ENCODE measurements around the gene SEZ6L.

SEZ6L gene

DNA sequence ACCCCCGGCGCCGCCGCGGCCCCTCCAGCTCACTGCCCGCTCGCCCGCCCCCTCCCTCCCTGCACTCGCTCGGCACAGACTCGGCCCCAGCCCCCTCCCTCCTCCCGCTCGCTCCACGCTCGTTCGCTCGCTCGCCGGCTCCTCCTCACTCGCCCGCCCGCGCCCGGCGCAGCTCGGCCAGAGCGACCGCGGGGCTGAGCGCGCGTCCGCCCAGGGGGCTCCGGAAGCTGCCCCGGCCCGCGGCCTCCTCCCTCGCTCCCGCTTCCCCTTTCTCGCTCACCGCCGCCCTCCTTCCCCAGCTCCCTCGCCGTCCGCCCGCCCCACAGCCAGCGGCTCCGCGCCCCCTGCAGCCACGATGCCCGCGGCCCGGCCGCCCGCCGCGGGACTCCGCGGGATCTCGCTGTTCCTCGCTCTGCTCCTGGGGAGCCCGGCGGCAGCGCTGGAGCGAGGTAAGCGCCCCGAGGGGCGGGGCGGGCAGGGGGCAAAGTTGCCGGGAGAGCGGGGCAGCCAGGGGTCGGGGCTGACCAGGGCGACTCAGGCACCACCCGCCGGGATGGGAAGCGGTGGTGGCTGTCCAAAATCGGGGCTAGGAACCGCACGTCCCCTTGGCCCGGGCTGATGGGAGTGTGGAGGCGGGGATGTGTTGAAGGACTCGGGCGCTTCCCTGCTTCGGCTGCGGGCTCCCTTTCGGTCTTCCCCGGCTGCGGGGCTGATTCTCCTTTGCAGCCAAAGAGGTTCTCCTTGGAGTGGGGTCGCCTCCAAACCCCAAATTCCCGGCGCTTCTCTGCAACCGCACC is at the start of gene SEZ6L:
Gene SEZ6L, plus strand, starts transcription at position 148 of the 797 bp plus-strand sequence. Its CDS starts 208 bp downstream, at position 356.
- in situ Hi-C loops (cut with HindIII; ENCODE audit: low sequenced_read_pairs): no loop called here

DNA sequence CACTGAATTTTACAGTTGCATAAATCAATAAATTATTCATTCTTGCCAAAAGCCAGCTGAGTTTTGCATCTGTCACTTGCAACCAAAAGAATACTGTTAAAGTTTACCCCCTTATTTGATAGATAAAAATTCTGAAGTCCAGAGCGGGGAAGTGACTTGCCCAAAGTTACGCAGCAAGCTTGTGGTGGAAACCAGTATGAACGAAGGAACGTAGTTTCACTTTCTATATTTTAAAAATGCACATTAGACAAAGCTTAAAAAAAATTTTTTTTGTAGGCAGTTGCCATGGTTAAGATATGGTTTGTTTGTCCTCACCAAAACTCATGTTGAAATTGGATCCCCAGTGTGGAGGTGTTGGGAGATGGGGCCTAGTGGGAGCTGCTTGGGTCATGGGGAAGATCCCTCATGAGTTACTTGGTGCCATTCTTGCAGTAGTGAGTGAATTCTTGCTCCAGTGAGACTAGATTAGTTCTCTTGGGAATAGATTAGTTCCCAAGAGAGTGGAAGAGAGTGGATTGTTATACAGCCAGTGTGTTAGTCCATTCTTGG is 46.3 kb upstream of the SEZ6L start:
- in situ Hi-C loops (cut with HindIII; ENCODE audit: low sequenced_read_pairs): no loop called here

DNA sequence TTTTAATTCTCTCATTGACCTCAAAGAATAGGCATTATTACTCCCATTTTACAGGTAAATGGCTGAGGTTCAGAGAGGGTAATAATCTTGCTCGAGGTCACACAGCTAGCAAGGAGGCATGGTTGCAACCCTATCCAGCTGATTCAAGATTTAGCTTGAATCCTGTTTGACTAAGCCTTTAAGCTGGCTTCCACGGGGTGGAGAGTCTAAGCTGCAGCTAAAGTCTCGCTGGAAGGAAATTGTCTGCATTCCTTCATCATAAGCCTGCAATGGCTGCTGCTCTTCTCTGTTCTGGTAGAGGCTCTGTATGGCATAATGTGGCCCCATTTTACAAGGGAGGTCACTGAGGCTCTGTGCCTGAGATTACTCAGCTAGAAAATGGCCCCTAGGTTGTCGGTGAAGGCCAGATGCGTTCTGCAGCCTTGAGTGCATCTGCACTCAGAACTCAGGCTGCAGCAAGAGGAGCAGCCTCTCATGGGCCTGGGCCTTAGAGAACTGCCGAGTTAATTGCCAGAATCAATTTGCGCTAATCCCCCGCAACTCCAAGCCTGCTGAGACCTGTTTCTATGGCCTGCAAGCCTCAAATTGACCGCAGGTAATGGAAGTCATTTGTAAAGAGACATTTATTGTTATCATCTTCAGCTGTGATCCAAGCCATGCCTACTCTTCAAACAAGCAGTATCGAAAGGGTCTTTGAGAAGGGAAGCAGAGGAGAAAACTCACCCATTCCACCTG is 44.1 kb upstream of the SEZ6L start:
- in situ Hi-C loops (cut with HindIII; ENCODE audit: low sequenced_read_pairs): loop anchor here (25.0 kb wide), 1 partner anchor 88 kb away; no protein-coding TSS in a partner anchor

DNA sequence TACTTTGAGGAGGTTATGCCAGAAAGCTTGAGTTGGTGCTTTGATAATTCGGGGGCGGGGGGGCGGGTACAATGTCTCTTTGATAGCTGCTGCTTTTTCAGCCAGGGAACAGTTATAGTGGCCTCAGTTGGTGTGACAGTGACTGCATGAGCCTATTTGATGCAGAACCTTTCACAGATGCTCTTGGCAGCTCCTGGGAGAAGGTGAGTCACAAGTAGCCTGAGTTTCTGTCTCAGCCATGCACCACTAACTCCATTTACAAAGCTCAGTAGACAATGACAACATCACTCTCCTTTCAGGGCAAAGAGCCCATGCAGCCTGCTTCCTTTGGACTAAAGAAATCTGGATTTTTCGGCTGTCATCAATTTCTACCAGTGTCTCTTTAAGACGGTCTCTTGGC is 42.1 kb upstream of the SEZ6L start:
- in situ Hi-C loops (cut with HindIII; ENCODE audit: low sequenced_read_pairs): loop anchor here (25.0 kb wide), 1 partner anchor 90 kb away; no protein-coding TSS in a partner anchor

DNA sequence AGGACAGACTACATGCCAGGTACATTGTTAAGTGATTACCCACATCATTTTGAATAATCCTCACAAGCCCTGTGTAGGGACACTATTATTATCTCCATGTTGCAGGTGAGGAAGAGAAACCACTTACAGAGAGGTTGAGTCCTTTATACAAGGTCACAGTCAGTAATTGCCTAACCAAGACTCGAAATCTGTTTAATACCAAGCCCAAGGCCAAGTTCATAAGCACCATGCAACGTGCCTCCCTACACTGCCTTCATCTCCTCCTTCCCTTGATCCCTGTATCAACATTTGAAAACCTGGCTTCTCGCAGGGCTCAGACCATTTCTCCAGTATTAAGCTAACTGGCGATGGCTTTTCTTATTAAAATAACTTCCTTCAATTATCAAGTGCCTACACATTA is 41.7 kb upstream of the SEZ6L start:
- in situ Hi-C loops (cut with HindIII; ENCODE audit: low sequenced_read_pairs): loop anchor here (25.0 kb wide), 1 partner anchor 90 kb away; no protein-coding TSS in a partner anchor

DNA sequence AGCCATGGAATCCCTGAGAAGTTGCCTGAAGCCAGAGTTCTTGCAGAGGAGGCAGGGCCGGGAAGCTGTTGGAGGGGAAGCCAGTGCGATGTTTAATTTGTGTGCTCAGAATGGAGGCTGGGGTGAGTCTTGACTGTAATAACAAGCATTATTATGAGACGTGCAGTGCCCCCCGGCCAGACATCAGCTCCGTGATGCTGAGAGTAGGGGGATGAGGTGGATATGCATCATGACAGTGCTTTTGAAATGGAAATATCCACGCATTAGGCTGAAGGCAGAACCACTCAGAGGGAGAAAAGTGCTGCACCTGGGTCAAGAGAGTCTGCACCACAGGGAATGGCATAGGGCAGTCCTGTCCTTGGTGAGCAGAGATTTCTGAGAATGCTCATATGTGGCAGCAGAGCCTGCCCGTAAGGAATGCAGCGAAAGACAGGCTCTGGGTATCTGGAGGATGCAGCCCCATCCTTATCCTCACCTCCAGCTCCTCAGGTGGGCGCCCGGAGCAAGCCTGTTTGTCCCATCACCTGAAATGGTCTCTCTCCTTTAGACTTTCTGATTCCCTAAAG is 37.6 kb upstream of the SEZ6L start:
- in situ Hi-C loops (cut with HindIII; ENCODE audit: low sequenced_read_pairs): loop anchor here (25.0 kb wide), 1 partner anchor 94 kb away; no protein-coding TSS in a partner anchor

DNA sequence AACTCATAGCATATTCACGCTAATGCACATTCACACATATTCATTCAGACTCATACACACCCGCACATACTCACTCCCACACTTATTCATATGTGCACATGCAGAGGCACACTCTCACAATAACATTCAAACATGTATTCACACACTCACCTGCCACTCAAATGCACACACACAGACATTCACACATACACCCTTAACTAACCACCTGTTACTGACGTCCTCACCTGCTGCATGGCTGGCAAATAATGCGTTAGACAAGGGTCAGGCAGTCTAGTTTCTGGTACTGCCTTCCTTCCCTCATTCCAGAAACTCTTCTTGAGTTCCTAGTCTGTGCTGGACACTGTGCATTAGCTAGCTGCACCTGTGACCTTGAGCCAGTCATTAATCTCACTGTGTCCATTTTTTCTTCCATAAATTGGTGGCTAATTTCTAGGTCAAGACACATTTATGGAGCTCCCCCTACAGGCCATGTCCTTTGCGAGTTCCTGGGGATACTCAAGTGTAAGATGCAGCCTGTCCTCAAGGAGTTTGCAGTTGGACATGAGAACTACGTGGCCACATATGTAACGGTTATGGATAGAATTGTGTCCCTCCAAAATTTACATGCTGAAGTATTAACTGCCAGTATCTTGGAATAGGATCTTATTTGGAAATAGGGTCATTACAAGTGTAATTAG is 34.5 kb upstream of the SEZ6L start:
- in situ Hi-C loops (cut with HindIII; ENCODE audit: low sequenced_read_pairs): loop anchor here (25.0 kb wide), 1 partner anchor 97 kb away; no protein-coding TSS in a partner anchor

DNA sequence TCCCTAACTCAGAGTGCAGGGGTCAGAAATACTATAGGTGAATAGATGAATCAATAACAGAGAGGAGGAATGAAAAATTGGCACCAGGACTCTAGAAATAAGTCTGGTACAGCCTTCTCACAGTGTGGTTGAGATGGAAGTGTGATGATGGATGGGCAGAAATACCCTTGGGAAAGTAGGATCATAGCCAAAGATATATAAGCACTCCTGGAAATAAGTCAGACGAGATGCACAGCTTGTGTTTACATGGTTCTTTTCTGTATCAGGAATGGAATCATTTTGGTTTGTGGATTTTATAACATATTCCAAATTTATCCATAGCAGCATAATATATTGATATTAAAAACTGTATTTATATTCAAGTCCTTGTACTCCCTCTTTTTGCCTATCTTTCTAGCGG is 33.5 kb upstream of the SEZ6L start:
- in situ Hi-C loops (cut with HindIII; ENCODE audit: low sequenced_read_pairs): loop anchor here (25.0 kb wide), 1 partner anchor 99 kb away; no protein-coding TSS in a partner anchor

DNA sequence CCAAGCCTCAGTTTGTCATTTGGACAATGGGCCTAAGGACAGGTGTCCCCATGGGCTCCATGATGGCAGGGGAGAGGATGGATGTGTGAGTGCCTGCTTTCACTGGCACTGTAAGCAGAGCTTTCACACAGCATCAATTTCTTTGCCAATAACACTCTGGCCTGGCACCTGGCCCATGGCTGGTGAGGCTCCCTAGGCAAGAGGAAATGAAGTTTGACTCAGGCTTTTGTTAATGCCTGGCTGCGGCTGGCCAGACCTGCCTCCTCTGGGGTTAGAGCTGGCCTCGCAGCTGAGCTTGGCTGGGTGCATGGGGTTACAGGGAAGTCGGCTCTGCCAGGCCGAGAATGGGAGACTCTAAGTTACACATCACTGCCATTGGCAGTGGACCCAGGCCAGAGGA is 30.0 kb upstream of the SEZ6L start:
- in situ Hi-C loops (cut with HindIII; ENCODE audit: low sequenced_read_pairs): loop anchor here (25.0 kb wide), 1 partner anchor 102 kb away; no protein-coding TSS in a partner anchor

DNA sequence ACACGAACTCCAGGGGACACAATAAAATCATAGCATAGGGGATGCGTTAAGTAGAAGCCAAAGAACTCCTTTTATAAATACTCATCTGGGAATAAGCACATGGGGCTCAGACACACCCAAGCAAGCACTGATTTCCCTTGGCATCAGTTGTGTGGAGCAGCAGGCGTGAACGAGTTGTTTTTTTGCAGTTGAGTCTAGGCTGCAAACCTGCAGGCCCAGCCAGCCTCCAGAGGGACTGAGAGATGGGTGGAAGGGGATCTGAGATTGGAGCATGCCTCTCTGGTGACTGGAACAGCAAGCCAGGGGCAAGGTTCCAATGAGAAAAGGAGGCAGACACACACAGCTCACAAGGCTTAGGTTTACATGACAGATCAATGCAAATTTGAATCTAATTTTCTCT is 27.4 kb upstream of the SEZ6L start:
- in situ Hi-C loops (cut with HindIII; ENCODE audit: low sequenced_read_pairs): loop anchor here (25.0 kb wide), 1 partner anchor 105 kb away; no protein-coding TSS in a partner anchor

DNA sequence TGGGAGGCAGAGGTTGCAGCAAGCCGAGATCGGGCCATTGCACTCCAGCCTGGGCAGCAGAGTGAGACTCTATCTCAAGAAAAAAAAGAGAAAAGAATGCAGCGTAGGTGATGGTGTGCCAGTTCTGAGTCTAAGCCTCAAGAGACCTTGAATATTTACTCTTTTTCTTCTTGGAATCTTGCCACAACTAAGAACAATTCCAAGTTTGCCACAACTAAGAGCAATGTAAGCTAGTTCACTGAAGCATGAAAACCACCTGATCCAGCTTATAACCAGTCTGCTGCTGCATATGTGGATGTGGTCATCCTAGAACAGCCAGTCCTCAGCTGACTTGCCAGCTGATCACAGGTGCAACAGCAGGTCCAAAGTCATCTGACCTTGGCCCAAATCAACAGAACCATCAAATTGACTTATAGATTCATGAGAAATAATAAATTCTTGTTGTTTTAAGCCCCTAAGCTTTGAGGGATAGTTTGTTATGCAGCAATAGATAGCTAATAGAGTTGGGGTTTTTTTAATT is 25.4 kb upstream of the SEZ6L start:
- in situ Hi-C loops (cut with HindIII; ENCODE audit: low sequenced_read_pairs): loop anchor here (25.0 kb wide), 1 partner anchor 107 kb away; no protein-coding TSS in a partner anchor

DNA sequence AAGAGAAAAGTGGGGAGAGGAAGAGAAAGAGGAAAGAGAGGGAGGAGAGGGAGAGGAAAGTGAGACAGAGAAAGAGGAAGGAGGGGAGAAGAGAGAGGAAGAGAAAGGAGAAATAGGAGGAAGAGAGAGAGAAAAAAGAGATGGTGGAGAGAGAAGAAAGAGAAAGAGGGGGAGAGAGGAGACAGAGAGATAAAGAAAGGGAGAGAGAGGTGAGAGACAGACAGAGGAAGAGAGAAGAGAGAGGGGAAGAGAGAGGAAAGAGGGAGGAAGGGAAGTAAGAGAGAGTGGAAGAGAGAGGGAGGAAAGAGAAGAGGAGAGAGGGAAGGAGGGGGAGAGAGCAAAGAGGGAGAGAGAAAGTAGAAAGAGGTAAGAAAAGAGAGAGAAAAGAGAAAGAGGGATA is 9.4 kb upstream of the SEZ6L start:
- in situ Hi-C loops (cut with HindIII; ENCODE audit: low sequenced_read_pairs): no loop called here

DNA sequence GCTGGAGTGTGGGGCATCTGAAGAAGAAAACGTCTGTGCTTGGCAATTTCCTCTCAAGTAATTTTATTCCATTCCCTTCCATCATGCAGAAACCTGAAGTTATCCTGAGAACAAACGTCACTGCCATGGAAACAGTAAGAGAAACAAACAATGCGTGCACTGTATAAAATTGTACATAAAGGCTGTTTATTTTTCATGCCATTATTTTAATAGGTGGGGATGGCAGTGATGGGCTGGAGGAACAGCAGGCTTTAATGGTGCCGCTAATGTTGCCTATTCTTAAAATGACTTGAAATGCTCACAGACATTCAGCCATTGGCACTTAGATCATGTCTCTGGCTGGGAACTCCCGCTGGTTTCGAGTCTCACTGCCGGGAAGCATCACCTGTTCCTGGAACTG is 7.5 kb upstream of the SEZ6L start:
- in situ Hi-C loops (cut with HindIII; ENCODE audit: low sequenced_read_pairs): no loop called here

DNA sequence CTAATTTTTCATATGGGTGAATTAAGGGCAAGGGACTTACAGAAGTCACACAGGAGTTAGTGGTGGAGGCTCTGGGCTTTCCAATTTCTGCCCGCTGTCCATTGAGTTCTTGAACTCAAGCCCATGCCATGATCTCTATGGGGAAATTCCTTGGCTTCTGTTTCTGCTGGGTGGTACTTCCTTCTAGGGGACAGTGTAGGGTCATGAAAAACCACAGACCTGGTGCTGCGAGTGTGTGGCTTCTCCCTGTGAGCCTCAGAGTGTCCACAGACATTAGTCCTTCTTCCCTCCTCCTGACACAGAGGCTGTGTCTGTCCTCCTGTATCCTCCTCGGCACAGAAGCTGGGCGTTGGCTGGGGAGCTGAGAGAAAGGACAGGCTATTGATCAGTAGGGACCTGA is 6.3 kb upstream of the SEZ6L start:
- in situ Hi-C loops (cut with HindIII; ENCODE audit: low sequenced_read_pairs): no loop called here

DNA sequence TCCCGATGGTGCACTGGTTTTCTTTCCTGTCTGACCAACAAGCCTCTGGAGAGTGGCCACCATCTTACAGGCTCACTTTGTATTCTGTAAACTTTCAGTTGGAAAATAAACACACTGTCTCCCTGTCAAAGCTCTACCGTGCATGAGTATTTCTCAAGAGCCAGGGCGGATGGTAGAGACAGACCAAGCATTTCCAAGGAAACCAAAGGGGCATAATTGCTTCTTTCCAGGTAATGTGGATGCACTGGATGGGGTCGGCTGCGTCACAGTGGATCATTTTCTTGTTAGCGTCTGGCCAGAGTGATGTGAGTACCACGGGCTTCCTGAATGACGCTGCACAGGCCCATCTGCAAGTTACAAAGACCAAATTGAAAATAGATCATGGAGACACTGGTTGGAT is 5.1 kb upstream of the SEZ6L start:
- in situ Hi-C loops (cut with HindIII; ENCODE audit: low sequenced_read_pairs): no loop called here

DNA sequence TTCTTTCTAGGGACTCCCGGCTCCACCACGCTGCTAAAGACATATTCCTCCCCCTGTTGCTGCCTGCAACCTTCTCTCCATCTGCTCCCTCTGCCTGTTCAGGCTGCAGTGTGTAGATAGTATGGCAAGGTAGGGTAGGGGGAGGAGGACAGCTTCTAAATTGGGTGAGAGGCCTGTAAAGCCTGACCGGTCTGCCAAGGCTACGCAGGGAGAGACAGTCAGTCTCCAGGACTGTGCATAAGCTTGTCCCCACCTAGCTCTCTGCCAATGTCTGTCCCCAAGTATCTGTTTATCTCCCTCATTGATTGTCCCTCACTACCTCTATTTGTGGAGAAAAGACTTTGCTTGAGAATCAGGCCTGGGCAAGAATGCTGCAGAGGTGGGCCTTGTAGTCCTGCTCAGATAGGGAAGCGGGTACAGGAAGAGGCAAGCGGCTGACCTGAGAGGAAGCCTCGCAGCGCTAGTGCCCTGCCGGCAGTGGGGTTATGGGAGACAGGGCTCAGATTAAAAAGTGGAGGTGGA is 871 bp upstream of the SEZ6L start:
- in situ Hi-C loops (cut with HindIII; ENCODE audit: low sequenced_read_pairs): no loop called here

DNA sequence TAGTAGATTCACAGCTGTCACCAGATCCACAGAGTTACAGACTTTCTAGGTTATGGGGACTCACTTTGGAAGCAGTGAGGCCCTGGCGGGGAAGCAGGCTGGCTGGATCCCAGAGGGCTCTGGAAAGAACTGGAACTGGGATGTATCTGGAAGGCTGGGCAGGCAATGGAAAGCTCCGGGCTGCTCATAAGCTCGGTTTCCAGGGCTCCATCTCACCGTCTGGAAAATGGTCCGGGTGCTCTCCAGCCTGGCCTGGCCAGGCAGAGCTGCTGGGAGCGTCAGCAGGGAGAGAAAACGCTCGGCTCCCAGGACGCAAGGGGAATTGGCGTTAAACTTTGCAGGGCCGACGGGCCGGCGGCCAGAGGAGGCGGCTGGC is 335 bp upstream of the SEZ6L start:
- in situ Hi-C loops (cut with HindIII; ENCODE audit: low sequenced_read_pairs): no loop called here

DNA sequence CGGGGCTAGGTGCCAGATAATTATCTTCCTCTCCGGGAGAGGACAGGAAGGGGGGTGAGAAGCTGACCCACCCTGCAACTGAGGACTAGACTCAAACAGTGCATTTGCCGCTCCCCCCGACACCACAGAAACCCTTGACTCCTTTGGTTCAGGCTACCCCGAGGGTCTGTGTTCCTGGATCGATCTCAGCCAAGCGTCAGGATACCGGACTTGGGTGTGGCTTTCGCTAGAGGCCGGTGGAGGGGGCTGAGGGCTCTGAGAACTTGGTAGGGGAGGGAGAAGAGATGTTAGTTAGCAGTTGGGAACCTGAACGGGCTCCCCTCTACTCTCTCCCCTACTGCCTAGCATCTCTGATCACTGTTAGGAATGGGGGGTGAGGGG is 840 bp downstream of the SEZ6L start:
- in situ Hi-C loops (cut with HindIII; ENCODE audit: low sequenced_read_pairs): no loop called here

DNA sequence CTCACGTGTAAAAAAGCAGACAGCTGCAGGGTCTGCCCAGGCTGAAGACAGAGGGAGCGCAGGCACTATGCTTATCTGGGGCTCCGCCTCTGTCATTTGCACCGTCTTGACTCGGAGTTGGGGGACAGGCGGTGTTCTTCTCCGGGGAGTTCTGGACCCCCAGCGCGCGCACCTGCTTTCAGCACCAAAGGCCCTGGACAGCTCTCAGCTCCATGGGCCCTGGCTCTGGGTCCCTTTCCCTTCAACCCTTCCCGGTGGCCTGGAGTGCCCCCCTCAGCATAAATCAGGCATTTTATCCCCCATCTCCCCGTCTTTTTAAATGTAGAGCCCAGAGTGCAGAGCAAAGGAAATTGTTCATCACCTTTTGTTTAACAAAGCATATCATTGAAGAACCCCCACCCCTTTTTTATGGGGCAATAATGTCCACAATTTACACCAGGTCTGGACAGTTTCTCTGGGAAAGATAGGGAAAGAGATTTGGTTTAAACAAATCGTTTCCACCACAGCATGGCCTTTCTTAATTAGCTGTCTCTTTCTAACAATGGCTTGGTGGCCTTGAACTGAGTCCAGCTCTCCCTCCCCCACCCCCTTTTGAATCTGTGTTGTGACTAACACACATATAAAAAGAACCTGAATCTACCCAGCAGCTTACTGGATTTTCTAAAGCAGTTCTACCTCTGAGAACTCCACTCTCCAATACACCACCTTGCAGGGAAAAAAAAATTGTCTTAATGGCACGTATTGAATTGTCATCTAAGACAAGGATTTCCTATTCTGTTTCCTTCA is 1.7 kb downstream of the SEZ6L start:
- in situ Hi-C loops (cut with HindIII; ENCODE audit: low sequenced_read_pairs): no loop called here

Measured in endothelial cell of hepatic sinusoid (primary cell).